Forelimb muscle (tissue), 1 donor: Measurements from ENCODE around the gene IL36A. TPM values are rescaled to one million over a fixed set of nuclear protein-coding genes. Genes with fewer than 3 reads are reported as not detected.

ENCODE experiments used
- DNase-seq: peaks from one replicate; pipeline ENCODE4 v3.0.0-alpha.2; 2013; ENCODE audit warnings: low read depth
- polyA plus RNA-seq: library from polyadenylated mRNA; unstranded; fragments of 120-200 nt; gene quantifications from one replicate; pipeline ENCODE4 v1.2.1, GENCODE V29; 2013; ENCODE audit not compliant: insufficient read length

The IL36A gene
- polyA plus RNA-seq, 1 donor, result not detected

DNA sequence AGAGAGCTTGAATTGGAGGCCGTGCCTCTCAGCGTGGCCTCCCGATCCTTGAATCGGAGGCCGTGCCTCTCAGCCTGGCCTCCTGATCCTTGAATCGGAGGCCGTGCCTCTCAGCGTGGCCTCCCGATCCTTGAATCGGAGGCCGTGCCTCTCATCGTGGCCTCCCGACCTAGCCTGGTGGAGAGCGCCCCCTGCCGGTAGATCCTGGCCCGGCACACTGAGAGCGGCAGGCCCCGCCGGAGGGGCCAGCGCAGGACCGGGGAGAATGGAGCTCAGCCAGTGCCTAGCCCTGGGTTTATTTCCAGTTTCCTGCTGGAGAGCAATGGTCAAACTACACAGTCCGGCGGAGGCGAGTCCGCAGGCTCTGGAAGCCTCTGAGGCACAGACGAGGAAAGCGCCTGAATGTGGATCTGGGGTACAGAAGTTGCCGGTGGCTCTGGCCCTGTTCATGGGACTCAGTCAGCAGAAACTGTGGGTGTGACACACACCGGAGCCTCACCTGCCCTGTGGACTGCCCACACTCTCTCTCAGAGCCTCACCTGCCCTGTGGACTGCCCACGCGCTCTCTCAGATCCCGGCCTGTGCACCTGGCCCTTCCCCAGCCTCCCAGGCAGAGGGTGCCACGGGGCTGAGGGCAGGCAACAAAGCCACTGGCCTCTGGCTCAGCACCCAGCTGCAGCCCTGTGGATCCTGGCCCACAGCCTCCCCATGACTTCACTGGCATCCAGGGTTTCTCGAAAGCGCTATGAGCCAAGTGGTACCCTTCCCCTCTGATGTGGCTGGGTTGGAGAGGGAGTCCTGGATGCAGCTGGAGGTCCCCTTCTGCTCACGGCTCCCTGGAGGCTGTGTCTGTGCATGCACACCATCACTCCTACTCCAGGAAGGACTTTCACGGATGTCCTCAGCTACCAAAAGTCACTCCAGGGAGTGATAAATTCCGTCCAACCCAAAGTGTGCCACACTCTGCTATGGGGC, 45.9 kb downstream of the IL36A start:
- no peak for DNase-seq

GRCh38 chr2:113052396-113052917, 47.2 kb downstream of the IL36A start, which contains the start of gene IL36B:
IL36B (minus strand) TSS chr2:113052867.
- DNase-seq, result no peak

- DNase-seq, result no peak
These were observed 48.4 kb downstream of the IL36A start for GRCh38 chr2:113053666-113054065.

DNA sequence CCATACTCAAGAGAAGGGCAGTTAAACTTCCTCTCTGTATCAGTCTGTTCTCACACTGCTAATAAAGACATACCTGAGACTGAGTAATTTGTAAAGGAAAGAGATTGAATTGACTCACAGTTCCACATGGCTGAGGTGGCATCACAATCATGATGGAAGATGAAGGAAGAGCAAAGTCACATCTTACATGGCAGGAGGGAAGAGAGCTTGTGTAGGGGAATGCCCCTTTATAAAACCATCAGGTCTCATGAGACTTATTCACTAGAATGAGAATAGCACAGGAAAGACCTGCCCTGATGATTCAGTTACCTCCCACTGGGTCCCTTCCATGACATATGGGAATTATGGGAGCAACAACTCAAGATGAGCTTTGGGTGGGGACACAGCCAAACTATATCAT, 48.8 kb downstream of the IL36A start:
- DNase-seq, result no peak

GRCh38 chr2:113056521-113056920, 51.3 kb downstream of the IL36A start:
- no peak for DNase-seq

GRCh38 chr2:113057117-113057516, 51.9 kb downstream of the IL36A start:
- DNase-seq, result no peak

Other genes with a start within 250 kb of the IL36A start
- gene CKAP2L, start 240.8 kb upstream of the IL36A start, polyA plus RNA-seq, result 6.4 TPM
- not detected for gene IL1A, start 221.0 kb upstream of the IL36A start, polyA plus RNA-seq
- 0.14 TPM for gene IL1B, start 168.7 kb upstream of the IL36A start, polyA plus RNA-seq
- gene IL37, start 94.3 kb upstream of the IL36A start, polyA plus RNA-seq, result not detected
- 0.14 TPM for gene IL36G, start 27.5 kb upstream of the IL36A start, polyA plus RNA-seq
- gene IL36B, start 47.4 kb downstream of the IL36A start, polyA plus RNA-seq, result not detected
- gene IL36RN, start 53.7 kb downstream of the IL36A start, polyA plus RNA-seq, result not detected
- not detected for gene IL1F10, start 62.5 kb downstream of the IL36A start, polyA plus RNA-seq
- 0.49 TPM for gene IL1RN, start 122.1 kb downstream of the IL36A start, polyA plus RNA-seq
- gene PSD4, start 168.5 kb downstream of the IL36A start, polyA plus RNA-seq, result 1.3 TPM